G401 (cell line): ENCODE measurements around the gene KIRREL2. TPM values are rescaled to one million over a fixed set of nuclear protein-coding genes. Genes with fewer than 3 reads are reported as not detected.
"Not testable (repeated sequence)": the region's sequence is repeated elsewhere in the genome, so short reads cannot be mapped to it uniquely, and the experiment has no call there.

Source experiments
- DNase-seq: peaks from one replicate; pipeline ENCODE4 v3.0.0-alpha.2; 2015; ENCODE audit warnings: low spot score
- in situ Hi-C: cut with HindIII; loops from 2 replicates; pipeline ENCODE4 v1.10.0; 2016; ENCODE audit warnings: low sequenced_read_pairs, mixed read lengths
- total RNA-seq: library from RNA; depleted of rRNA; stranded (reverse); fragments of >200 nt; shearing (Covaris generic); gene quantifications from 2 replicates; pipeline ENCODE4 v1.2.3, GENCODE V29; 2014

Gene KIRREL2
- total RNA-seq, 1 experiment from 2014 or later: 5.2 TPM

DNA sequence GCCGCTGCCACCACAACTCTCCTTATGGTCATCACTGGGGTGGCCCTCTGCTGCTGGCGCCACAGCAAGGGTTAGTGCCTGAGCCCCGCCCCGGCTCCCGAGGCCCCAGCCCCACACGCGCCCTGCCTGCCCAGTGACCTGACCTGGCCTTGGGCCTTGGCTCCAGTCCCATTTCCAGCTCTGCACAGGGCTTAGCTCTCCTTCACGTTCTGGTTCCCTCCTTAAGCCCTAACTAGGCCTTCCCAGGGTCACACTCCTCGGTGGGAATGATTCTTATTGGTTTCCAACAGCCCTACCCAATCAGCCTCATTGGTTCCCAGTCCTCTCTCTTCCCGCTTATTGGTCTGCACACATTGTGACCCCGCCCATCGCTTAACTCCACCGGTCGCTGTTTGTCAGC is 5.8 kb downstream of the KIRREL2 start:
- no peak for DNase-seq
- in situ Hi-C loops: no loop called here

GRCh38 chr19:35863018-35863417 is 6.3 kb downstream of the KIRREL2 start:
- in situ Hi-C loops: no loop called here
- no peak for DNase-seq

DNA sequence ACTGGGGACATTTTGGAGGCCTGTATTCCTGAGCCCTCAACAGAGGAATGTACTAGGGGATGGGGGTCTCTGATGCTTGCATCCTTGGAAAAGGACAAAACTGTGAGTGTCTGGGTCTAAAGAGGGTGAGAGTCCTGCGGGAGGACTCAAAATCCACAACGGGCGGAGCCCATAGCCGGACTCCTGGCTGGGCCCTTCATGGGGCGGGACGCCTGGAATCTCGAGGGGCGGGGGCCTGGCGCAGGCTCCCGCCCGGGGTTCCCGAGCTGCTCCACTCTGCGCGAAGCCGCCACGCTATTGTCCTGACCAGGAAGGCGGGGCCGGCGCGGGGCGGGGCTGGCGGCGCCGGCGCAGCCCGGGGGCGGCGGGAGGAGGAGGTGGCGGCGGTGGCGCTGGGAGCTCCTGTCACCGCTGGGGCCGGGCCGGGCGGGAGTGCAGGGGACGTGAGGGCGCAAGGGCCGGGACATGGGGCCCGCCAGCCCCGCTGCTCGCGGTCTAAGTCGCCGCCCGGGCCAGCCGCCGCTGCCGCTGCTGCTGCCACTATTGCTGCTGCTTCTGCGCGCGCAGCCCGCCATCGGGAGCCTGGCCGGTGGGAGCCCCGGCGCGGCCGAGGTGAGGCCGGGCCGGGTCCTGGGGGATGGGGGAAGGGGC is 11.6 kb downstream of the KIRREL2 start, which contains the start of gene APLP1:
APLP1 (plus strand) TSS at position 403 of the 651 bp plus-strand sequence; CDS start at position 466, 63 bp downstream.
- in situ Hi-C loops: no loop called here
- DNase-seq: peak; percentile 76

GRCh38 chr19:35868823-35869326 is 12.2 kb downstream of the KIRREL2 start:
- DNase-seq: no peak
- in situ Hi-C loops: no loop called here

DNA sequence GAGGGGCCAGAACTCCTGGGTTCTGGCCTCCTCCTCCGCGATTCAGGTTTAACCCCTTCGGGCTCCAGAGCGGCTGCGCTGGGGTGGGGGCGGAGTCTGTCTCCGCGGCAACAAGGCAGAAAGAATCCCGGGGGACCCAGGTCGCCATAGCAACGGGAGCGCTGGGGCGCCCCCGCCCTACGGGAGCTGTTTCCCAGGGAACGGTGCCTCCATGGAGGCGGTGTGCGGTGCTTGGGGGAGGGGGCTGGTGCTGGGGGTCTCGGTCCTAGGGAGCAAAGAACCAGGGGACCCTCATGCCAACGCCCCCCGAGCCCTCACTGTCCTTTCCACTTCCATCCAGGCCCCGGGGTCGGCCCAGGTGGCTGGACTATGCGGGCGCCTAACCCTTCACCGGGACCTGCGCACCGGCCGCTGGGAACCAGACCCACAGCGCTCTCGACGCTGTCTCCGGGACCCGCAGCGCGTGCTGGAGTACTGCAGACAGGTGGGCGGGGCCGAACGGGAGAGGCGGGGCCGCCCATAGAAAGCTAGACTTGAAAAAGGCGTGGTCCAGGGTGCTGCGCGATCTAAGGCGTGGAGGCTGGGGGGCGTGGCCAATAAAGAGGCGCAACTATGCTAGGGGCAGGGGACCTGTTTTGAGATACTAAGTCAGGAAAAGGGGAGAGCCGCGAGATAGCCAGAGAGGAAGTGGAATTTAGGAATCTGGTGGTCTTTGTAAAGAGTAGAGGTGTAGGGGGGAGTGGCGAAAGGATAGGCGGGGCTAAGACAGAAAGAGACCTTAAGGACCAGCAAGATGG is 12.8 kb downstream of the KIRREL2 start:
- in situ Hi-C loops: no loop called here

GRCh38 chr19:35870124-35870736 is 13.5 kb downstream of the KIRREL2 start:
- DNase-seq, in situ Hi-C loops: not testable (repeated sequence)

More for the DNA sequence above, 12.8 kb downstream of the KIRREL2 start:
- DNase-seq: peak; percentile 82

DNA sequence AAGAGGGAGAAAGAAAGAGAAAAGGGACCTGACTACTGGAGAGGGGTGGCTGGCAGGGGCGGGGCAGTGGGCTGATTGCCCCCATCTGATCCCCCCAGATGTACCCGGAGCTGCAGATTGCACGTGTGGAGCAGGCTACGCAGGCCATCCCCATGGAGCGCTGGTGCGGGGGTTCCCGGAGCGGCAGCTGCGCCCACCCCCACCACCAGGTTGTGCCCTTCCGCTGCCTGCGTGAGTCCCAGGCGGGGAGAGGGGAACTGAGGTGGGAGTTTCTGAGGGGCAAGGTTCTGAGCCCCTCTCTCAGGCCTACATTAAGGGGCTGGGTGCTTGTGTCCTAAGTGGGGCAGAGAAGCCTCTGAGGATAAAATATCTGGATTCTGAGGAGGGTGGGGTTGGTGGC is 14.1 kb downstream of the KIRREL2 start:
- in situ Hi-C loops: no loop called here
- DNase-seq: no peak

GRCh38 chr19:35871611-35872010 is 14.9 kb downstream of the KIRREL2 start:
- in situ Hi-C loops: no loop called here
- no peak for DNase-seq

- no peak for DNase-seq
- in situ Hi-C loops: no loop called here
These were observed 15.5 kb downstream of the KIRREL2 start for GRCh38 chr19:35872180-35872579.

- in situ Hi-C loops: no loop called here
- DNase-seq: no peak
These were observed 17.8 kb downstream of the KIRREL2 start for GRCh38 chr19:35874392-35874930.

DNA sequence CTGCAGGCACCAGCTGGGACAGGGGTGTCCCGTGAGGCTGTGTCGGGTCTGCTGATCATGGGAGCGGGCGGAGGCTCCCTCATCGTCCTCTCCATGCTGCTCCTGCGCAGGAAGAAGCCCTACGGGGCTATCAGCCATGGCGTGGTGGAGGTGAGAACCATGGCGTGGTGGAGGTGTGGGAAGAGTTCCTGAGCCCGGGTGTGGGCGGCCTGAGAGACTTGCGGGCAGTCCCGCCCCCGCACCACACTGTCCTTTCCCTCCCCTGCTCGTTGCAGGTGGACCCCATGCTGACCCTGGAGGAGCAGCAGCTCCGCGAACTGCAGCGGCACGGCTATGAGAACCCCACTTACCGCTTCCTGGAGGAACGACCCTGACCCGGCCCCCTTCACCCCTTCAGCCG is 22.4 kb downstream of the KIRREL2 start:
- no peak for DNase-seq
- in situ Hi-C loops: no loop called here

- DNase-seq: peak; percentile 81
- in situ Hi-C loops: no loop called here
These were observed 23.1 kb downstream of the KIRREL2 start for GRCh38 chr19:35879770-35880317.

DNA sequence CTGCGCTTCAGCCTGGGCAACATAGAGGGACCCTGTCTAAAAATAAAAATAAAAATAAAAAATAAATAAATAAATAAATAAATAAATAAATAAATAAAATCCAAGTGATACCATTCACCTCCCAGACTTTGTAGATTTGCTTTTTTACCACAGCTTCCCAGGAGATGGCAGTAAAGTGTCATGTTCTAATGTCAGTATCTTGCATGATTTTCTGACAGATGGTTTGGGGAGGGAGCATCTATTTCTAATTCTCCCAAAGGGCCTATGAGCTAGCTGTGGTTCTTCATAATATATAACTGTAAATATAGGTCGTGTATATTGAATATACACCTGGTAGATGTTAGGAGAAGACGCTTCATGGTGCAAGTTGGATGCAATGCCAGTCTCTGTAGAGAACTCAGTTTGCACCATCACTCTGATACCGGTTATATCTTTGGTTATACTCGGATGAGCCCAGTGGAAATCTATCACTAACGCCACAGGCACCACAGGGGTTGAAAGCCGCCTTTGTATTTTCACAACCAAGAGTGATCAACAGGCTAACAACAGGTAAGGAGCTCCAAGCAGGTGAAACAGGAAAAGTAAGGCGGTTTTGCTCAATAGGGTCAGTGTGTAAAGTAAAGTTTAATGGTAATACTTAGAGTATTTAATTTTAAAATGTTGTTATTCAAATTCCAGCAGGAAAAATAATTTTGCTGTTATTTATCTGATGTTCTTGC is 25.6 kb downstream of the KIRREL2 start:
- DNase-seq: peak; percentile 97
- in situ Hi-C loops: no loop called here

- in situ Hi-C loops: no loop called here
- DNase-seq: no peak
These were observed 27.2 kb downstream of the KIRREL2 start for GRCh38 chr19:35883882-35884281.

GRCh38 chr19:35885225-35885738 is 28.6 kb downstream of the KIRREL2 start:
- in situ Hi-C loops: no loop called here
- DNase-seq: no peak

- no peak for DNase-seq
- in situ Hi-C loops: no loop called here
These were observed 29.2 kb downstream of the KIRREL2 start for GRCh38 chr19:35885904-35886303.

GRCh38 chr19:35887197-35887596 is 30.5 kb downstream of the KIRREL2 start:
- no peak for DNase-seq
- in situ Hi-C loops: no loop called here

DNA sequence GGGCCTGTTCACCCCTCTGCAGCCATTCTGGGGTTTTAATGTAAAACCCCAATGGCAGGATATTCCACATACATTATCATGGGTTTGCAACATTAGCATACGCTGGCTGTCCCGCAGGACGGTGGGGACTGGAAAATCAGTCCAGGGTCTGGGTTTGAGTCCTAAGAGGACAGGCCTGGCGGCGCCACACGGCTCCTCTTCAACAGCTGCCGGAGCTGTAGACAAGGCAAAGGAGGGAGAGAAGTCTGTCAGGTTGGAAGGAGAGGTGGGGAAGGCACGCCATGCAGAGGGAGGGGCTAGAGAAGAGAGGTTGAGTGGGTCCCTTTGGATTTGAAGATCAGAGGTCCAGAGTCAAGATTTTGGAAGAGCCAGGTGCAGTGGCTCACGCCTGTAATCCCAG is 31.7 kb downstream of the KIRREL2 start:
- in situ Hi-C loops: no loop called here
- DNase-seq: no peak
